A549 treated with CpdA at 1 μM for 4 hours (cell line): ENCODE results near the gene APPL1. TPM values are rescaled to one million over a fixed set of nuclear protein-coding genes. Genes with fewer than 3 reads are reported as not detected.

Experiments used
- total RNA-seq: library from RNA; stranded (reverse); fragments of 200-300 nt; extraction: Qiagen RNA extraction; gene quantifications from 5 replicates; pipeline ENCODE4 v1.2.3, GENCODE V29; 2022; ENCODE audit warnings: low read depth

APPL1 gene, protein sequence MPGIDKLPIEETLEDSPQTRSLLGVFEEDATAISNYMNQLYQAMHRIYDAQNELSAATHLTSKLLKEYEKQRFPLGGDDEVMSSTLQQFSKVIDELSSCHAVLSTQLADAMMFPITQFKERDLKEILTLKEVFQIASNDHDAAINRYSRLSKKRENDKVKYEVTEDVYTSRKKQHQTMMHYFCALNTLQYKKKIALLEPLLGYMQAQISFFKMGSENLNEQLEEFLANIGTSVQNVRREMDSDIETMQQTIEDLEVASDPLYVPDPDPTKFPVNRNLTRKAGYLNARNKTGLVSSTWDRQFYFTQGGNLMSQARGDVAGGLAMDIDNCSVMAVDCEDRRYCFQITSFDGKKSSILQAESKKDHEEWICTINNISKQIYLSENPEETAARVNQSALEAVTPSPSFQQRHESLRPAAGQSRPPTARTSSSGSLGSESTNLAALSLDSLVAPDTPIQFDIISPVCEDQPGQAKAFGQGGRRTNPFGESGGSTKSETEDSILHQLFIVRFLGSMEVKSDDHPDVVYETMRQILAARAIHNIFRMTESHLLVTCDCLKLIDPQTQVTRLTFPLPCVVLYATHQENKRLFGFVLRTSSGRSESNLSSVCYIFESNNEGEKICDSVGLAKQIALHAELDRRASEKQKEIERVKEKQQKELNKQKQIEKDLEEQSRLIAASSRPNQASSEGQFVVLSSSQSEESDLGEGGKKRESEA
- 12.1 to 19.1 TPM (median 17.7 TPM) in 5 replicates for total RNA-seq

DNA sequence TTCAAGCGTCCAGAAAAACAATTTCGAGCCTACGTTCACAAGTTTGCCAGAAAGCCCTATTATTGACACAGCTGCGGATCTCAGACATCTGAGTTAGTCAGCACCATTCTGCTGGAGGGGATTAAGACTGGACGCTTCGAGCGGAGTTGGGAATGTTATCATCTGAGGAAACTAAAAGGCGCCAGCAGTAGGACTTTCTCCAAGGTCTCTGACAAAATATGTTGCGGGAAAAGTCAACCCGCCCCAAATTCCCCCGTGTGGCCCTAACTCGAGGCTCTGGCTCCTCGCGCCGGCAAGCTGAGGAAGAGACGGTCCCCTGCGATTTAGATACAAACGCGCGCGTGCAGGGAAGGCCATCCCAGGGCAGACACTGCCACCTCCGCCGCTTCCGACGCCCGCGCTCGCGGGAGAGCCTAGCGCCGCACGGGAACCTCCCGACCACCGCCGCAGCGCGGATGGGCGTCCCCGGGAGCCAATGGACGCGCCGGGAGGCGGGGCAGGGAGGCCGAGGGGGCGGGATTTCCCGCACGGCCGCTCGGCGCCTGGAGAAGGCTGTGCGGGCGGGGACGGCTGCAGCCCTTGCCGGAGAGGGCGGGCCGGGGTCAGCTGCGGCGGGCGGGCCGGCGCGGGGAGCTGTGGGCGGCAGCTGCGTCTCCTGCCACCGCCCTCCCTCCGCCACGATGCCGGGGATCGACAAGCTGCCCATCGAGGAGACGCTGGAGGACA lies at the start of gene APPL1:
Gene APPL1 (plus strand): TSS at position 526 of the 726 bp plus-strand sequence. CDS start 155 bp downstream, at position 681.

DNA sequence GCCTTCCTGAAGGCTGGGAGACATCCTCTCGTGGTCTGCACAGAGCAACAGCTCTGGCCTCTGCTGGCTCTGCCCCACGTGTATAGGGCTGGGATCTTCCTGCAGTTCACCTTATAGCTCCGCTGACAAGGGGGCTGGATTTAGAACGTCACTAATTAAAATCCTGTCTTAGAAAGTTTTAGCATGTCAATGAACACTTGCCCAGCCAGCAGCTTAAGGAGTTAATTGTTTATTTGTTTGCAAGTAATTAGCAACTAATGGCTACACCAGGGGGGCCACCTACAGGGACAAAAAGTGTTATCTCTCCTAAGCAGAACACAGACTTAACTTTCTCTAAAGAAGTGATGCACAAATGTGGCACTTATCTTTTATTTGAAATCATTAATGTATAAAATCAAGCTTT lies 27.6 kb upstream of the APPL1 start, which contains the start of gene HESX1:
Gene HESX1 (minus strand): TSS at position 84 of the 403 bp plus-strand sequence. CDS start 60 bp downstream, at position 24.

GRCh38 chr3:57292159-57292896 lies 64.8 kb downstream of the APPL1 start, which contains the start of gene ASB14:
Gene ASB14, minus strand, starts transcription at chr3:57292685. Its CDS starts 652 bp downstream, at chr3:57292033.

Other genes starting within 250 kb of the APPL1 start
- 0.44 to 0.59 TPM (median 0.47 TPM) in 5 replicates for gene SPATA12, start 167.1 kb upstream of the APPL1 start, total RNA-seq
- 0.47 to 1.4 TPM (median 1.2 TPM) in 5 replicates for gene IL17RD, start 62.4 kb upstream of the APPL1 start, total RNA-seq
- 0.23 to 0.51 TPM (median 0.37 TPM) in 3 of 5 replicates, not detected in the others for gene HESX1, start 27.8 kb upstream of the APPL1 start, total RNA-seq
- gene ASB14, start 65.0 kb downstream of the APPL1 start, total RNA-seq: not detected in 5 replicates